Measurements from ENCODE around the gene PLB1.
A peak's percentile ranks its signal among the peaks of the same experiment; 100 is the strongest.
"Not testable (repeated sequence)": the region's sequence is repeated elsewhere in the genome, so short reads cannot be mapped to it uniquely, and the experiment has no call there.

PLB1 gene

DNA sequence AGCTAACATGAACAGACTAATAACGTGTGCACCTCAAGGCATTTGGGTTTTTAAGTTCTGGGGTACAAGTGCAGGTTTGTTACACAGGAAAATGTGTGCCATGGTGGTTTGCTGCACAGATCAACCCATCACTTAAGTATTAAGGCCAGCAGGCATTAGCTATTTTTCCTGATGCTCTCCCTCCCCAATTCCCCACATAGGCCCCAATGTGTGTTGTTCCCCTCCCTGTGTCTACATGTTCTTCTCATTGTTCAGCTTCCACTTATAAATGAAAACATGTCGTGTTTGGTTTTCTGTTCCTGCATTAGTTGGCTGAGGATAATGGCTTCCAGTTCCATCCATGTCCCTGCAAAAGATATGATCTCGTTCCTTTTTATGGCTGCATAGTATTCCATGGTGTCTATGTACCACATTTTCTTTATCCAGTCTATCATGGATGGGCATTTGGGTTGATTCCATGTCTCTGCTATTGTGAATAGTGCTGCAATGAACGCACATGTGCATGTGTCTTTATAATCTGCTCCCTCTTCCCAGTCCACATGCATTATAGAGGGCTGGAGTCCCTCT, 170.0 kb downstream of the PLB1 start:
- DNase-seq (ENCODE audit: low read depth, low spot score), result not testable (repeated sequence)

DNA sequence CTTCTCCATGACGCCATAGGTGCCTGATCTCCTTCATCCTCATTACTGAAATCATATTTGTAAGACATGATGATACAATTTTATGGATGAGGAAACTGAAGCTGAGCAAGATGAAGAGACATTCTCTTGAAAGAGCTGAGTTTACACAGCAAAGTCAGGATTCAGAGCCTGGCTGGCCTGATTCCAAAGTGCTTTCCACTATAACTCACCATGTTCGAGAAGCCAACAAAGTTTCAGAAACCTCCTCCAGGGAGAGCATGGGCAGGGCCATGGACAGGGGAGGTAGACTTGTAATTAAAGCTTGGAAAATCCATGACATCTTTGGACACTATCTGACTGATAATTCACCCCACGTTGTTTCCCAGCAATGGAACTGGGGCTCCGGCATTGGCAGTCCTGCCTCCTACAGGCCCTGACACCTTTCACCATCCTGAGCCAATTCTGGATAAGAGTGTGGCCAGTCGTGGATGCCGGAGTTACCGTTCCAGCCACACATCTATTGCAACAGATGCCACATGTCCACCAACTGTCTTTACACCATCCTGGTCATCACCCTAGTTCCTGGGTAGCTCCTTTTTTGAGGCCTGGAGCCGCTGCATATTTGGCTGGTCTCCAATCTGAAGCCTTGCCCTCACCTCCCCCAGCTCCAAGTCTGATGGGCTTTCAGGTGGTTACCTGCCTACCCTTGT, 170.8 kb downstream of the PLB1 start:
- DNase-seq (ENCODE audit: low read depth, low spot score), result no peak

DNA sequence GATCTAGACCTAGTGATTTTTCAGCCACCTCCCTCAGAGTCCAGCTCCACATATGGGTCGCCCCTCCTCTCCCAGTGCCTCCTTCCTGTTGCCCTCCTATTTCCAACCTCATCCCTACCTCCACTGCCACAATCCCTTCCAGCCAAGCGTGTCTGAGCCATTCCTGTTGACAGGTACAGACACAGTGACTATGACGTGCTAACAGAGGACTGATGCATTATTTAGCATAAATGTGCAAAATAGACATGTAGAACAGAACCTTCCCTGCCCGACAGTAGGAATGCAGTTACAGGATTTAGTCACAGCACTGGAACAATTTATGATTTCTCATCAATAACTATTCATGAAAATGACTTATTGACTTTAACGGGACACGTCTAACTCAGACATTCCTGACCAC, 171.4 kb downstream of the PLB1 start:
- DNase-seq (ENCODE audit: low read depth, low spot score), result no peak

DNA sequence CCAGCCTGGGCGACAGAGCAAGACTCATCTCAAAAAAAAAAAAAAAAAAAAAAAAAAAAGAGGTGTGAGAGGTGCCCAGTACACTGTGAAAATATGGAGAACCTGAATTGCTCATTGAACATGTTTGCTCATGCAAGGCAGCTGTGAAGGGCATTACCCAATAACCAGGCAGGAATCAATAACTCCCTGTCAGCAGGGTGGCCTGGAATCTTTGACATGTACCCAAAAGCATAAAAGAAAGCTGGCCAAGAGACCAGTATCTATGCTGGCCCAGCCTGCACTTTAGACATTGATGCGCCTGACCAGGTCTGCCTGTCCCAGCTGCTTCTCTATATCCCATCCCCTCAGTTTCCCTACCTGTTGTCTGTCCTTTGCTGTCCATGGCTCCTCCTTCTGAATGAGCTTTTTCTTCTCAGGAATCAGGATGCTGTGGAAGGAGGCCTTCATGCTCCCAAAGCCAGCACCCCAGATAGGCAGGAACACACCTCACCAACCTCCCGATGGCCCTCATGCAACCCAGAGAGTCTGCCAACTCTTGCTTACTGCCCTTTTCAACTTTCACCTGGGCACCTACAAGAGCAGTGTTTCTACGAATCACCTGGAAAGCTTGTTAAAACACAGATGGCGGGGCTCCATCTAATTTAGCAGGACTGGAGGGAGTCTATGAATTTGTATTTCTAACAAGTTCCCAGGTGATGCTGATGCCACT, 172.4 kb downstream of the PLB1 start:
- DNase-seq (ENCODE audit: low read depth, low spot score), result no peak

DNA sequence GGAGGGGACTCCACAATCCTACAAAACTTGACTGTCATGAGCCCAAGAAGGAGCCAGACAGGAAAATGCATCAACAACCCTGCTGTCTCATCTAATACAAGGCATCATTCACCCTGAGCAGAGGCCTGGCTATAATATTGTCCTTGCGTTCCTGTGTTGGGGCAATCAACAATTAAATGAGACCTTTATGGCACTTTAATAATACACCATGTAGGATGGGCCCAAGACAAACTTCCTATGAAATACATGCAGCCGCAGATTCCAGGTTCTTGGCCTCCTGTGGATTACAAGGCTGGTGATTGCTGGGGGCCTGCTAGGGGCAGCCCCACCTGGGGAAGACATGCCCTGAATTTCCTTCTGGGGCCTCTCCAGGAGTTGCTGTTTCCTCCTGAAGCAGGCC, 173.0 kb downstream of the PLB1 start:
- no peak for DNase-seq (ENCODE audit: low read depth, low spot score)

DNA sequence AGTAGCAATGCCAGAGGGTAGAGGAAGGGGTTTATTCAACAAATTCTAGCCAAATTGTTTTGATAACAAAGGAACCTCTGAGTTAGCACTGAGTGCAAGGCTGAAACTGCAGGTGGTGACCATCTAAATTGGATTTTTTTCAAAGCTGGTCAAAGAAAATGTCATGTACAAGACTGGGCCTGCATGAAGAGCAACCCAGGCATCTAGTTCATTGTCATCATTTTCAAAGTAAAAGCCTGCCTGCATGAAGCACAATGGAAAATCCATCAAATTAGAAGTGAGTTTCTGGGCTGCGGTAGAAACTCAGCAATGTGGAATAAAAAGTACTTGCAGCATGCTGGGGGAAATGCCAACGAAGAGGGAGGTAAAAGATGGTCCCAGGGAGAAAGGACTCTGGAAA, 175.0 kb downstream of the PLB1 start:
- DNase-seq (ENCODE audit: low read depth, low spot score), result no peak

DNA sequence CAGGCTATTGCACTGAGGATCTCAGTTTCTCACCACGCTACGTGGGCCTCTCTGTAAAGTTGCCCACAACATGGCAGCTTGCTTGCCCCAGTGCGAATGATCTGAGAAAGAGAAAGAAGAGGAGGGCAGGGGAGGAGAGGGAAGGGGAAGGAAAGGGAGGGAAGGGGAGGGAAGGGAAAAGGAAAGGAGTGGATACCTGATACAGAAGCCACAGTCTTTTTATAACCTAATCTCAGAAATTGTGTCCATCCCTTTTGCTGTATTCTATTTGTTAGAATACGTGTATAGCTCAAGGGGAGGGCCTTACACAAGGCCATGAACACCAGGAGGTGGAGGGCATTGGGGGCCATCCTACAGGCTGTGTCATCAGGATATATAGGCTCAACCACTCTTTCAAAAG, 177.5 kb downstream of the PLB1 start:
- no peak for DNase-seq (ENCODE audit: low read depth, low spot score)

DNA sequence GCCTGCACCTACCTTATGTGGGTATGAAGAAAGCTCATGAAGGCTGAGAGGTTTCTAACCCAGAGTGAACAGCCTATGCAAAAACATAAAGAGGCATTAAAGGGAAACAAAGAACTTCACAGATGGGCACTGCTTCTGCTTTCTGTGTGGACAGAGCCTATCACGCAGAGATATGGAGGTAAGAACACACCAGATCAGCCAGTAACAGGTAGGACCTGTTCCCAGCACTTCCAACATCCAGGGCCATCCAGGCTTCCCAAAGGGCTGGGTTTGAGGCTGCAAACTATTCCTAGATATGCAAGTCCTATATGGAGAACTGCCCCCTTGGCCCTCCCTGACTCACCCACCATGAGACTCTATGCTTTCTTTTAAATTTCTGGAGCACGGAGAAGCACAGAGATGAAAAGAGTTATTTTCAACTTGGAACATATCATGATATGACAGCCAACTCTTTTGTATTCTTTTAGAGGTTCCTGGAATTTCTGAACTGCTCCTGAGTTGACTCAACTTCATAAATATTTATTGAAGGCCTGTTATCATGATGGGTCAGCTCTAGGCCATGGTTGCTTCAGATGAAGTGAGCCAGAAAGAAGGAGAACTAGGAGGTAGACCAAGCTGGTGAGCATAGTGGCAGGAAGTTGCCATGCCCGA, 178.3 kb downstream of the PLB1 start:
- DNase-seq (ENCODE audit: low read depth, low spot score), result no peak

DNA sequence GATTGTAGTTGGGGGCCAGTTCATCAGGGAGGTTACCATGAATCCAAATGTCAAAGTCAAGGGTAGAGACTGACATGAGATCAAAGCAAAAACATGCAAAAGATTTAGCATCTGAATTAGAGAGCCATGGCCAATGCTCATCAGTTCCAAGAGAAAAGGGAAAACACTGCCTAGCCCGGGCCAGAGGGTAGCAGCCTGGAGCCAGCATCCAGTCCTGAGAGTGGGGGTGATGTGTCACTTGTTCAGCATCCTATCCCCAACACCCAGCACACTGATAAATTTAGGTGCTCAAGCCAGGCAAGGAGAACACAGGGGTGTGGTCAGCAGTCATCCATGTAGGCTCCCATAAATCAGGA, 178.8 kb downstream of the PLB1 start:
- DNase-seq (ENCODE audit: low read depth, low spot score), result no peak

DNA sequence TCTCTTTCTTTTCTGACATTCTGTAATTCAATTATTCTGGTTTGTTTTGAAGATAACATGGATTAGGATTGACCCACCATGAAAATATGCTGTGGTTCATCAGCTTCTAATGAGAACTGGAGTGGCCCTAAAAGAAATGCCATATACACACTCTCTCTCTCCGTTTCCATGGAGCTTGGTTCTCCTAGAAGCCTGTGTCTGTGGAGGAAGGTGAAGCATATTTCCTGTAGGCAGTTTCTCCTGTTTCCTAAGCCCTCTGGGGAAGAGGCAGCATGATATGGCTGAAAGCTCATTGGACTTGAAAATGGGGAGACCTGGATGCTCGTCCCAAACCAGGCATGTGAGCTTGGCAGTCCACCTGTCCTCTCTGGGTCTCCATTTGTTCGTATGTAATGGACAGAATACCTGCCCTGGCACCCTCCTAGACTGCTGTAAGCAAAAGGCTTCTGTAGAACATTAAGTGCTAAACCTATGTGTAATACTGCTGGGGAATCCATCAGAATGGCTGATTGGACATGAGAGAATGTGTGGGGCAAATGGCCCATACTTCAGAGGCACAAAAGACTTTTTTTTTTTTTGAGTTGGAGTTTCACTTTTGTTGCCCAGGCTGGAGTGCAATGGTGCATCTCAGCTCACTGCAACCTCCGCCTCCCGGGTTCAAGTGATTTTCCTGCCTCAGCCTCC, 180.4 kb downstream of the PLB1 start:
- DNase-seq (ENCODE audit: low read depth, low spot score), result no peak

DNA sequence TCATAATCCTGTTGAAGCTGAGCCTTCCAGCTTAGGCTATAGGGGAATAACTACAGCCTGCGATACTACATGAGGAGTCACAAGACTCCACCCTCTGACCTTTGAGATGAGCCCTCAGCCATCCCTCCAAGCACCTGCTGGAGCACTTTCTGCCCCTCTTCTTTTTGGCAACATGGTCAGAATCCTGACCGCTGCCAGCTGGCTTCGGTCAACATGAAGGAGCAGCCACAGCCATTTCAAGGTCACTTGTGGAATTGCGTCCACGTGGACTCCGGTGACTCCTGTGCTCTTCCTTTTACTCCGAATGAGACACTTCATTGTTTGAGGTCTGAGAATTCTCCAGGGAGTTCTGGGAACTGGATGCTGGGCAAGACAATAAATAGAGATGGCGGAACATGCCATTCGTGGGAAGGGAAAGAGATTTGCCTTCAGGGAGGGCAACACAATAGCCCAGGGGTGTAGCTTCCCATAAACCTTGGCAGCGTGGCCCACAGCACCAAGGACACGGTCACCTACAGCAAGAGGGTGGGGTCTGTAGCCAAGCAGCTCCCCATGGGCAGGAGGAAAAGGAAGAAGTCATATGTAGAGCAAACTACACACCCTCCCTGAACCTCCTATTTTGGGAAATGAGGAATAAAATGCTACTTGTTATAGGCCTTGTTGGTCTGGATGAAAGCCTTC, 182.5 kb downstream of the PLB1 start:
- DNase-seq (ENCODE audit: low read depth, low spot score), result no peak

DNA sequence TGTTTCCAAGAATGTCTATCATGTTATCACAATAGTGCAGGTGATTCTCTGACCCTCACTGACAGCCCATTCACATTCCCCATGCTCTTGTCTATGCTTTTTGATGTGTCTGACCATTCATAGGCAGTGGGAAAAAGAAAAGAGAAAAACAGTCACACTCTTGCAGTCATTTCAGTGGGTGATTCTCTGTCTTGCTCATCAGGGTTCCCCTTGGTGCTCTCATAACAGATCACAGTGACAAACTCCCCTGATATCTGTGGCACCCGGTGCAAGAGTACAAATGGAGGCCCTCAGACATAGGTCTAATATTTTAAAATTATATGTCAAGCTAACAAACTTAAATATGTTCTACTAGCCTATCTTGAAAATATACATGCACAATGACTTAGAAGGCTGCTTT, 183.1 kb downstream of the PLB1 start:
- no peak for DNase-seq (ENCODE audit: low read depth, low spot score)

DNA sequence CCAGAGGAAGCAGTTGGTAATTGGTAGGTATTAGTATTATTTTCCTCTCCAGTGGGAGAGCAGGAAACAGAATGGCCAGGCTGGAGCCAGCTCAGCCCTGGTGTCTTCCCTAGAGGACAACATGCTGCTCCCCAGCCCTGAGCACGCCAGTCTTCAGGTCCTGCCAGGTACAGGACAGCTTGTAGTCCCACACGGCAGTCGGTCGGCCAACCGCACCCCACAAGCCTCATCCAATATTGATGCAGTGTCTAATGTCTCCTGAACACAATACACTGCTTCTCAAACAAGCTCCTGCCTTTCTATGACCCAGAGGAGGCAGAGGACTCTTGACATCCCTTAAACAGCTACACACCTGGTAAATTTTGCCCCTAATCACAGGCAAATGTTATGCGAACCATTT, 184.8 kb downstream of the PLB1 start:
- DNase-seq (ENCODE audit: low read depth, low spot score), result no peak

DNA sequence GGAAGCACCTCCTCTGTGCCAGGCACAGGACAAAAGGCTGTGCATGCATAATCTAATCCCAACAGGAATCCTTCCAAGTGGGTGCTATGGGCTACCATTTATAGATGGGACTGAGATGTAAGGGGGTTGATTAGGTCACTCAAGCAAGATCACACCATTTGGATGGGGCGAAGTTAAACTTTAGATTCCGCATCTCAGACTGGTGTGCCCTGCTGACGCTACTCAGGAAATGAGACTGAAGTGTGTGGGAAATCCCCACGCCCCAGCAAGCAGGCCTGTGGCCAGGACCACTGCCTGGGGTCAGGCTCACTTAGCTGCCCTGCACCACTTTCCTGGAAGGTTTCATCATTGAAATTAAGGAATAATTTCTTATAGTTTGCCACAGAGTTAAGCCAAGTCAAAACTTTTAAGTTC, 185.3 kb downstream of the PLB1 start:
- no peak for DNase-seq (ENCODE audit: low read depth, low spot score)

DNA sequence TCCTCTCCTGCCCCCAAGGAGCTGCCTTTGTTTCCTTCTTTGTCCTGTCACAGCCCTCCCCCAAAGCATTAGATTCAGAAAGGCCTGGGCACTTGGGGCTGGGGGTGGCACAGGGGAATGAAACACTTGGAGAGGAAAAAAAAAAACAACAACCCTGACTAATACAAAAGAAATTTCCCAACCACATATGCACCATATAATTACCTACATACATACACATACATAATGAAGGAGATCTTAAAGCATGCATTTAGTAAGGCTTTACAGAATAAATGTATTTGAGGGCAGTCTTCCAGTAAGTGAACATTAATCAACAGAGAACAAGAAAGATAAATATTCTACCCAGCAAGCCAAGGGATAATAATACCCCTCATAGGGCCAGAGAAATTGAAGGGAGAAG, 185.7 kb downstream of the PLB1 start:
- DNase-seq (ENCODE audit: low read depth, low spot score), result no peak

DNA sequence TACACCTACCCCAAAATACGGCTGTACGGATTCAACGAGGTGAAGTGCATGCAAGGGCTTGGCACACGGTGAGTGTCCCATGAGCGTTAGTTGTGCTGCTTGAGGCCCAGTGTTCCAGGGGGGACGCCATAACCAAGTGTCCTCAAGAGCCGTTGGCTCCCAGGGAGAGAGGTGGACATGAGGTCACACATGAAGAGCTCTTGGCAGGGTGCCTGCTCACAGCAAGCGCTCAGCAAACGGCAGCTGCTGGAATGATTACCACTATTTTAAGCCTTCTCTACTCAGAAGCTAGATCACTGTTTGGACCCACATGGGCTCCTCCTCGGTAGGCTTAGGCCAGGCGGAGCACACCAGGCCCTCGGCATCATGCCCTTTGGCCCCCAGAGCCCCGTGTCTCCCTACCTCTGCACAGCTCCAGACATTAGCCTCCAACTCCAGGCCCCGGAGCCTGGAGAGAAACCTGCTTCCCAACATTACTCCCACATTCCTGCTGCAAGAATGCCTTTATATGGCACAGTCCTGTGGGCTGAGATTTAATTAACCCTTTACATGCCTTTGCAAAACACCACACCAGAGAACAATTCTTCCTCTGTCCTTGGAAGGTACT, 187.3 kb downstream of the PLB1 start:
- peak; percentile 97 for DNase-seq (ENCODE audit: low read depth, low spot score)

DNA sequence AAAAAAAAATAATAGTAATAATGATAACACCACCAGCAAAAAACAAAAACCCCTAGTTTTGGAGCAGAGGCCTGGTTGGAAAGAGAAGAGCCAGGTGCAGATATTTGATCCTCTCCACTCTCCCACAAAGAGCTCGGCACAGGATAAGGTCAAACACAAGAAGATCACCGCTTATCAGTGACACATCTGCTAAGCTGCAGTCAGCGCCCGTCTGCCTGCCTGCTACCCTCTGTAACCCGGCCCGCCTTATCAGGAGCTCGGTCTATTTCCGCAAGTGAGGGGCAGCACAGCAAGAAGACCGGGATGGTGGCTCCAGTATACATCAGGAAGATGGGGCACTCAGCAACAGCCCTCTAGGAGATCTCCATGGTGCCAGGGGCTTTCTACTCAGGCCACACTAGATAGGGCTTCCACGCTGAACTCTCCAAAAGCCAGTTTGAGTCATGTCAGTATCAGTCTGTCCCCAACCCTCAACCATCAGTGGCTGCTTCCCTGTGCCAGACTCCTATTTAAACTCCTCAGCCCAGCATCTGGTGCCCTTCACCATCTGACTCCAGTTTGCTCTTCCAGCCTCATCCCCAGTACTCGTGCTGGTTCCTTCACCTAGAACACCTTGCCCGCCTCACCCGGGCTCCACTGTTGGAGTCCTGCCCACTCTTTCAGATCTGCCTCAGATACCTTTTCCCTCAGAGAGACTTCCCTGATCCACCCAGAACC, 188.4 kb downstream of the PLB1 start:
- DNase-seq (ENCODE audit: low read depth, low spot score), result peak; percentile 46

DNA sequence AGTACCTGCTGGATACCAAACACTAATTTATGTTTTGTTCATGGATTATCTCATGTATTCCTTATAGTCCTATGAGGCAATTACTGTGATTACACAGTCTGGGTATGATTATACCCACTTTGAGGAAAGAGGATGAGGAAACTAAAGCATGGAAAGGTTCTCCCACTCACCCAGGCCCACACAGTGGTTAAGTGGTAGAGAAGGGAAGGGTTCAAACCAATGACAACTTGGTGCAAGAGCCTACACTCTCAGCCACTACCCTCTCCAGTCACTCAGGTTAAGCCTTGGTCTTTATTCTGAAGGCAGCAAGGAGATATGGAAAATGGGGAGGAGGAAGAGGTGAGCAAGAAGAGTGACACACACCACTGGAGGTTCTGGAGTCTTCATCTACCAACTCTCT, 191.3 kb downstream of the PLB1 start:
- DNase-seq (ENCODE audit: low read depth, low spot score), result no peak

DNA sequence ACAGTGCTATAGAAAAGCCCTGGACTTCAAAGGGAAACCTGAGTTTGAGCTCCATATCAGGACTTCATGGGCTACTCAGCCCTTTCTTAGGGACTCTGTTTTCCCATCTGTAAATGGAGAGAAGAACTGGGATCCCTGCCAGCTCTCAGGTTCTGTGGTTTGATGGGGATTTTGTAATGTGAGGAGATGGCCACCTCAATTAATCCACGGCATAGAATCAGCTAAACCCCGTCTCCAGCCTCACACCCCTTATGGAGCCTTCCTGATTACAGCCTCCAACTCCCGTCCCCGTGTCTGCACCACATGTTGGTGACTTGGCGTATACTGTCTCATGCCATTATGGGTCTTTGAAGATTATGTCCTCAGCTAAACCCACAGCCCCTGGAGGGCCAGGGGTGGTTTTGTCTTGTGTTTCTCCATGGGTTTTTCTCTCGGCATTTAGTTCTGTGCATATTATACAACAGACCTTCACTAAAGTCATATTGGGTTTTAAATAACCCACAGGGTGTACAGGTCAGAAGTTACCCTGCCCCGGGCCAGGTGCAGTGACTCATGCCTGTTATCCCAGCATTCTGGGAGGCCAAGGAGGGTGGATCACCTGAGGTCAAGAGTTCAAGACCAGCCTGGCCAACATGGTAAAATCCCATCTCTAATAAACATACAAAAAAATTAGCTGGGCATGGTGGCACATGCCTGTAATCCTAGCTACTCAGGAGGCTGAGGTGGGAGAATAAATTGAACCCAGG, 192.0 kb downstream of the PLB1 start:
- DNase-seq (ENCODE audit: low read depth, low spot score), result no peak

DNA sequence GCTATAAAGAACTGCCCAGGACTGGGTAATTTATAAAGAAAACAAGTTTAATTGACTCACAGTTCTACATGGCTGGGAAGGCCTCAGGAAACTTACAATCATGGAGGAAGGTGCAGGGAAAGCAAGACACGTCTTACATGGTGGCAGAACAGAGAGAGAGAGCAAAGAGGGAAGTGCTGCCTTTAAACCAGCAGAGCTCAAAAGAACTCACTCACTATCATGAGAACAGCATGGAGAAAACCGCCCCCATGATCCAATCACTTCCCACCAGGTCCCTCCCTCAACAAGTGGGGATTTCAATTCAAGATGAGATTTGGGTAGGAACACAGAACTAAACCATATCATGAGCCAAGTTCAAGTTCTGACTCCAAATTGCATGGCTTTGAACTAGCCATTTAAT, 193.0 kb downstream of the PLB1 start:
- DNase-seq (ENCODE audit: low read depth, low spot score), result no peak

Measured in ELF-1 (cell line).